ENCODE measurements around the gene PLEKHM3. TPM values are rescaled to one million over a fixed set of nuclear protein-coding genes. Genes with fewer than 3 reads are reported as not detected.

The PLEKHM3 gene
- total RNA-seq, 2 experiments from 2014 or later, result 11.3 to 11.6 TPM

DNA sequence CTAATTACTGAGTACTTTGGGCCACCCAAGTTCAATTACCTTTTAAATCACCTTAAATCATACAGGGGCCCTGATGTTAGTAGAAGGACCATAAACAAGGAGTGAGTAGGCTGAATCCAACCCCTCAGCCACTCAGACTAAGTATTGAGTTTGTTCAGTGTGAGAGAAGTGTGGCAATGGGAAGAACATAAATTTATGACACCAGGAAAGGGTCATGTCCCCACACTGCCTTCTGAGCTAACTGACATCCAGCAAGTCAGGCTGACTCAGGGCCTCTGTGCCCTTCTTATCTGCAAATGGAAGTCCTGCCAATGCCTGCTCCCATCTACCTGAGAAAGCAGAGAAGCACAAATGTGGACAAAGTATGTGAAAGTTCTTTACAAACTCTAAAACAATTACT, 12.9 kb downstream of the PLEKHM3 start:
- ATAC-seq (ENCODE audit: poor library complexity) (no peak), DNase-seq (no peak)
- POLR2A ChIA-PET, result no interaction called here
- Histone ChIP-seq H3K4me3 (ENCODE audit: low read length) (no peak overlapping the region), H3K27ac (ENCODE audit: low read depth in 1 of 2, low read length in 2 of 2) (no peak overlapping the region), H3K27me3 (ENCODE audit: control insufficient read depth in 1 of 2, insufficient read depth in 2 of 2, low read length in 2 of 2) (no peaks in the 10 kb centered on the region), H3K36me3 (ENCODE audit: insufficient read depth, low read length) (no peaks in the 10 kb centered on the region), H3K4me1 (ENCODE audit: insufficient read depth, low read length) (peaks cover 3% of the 10 kb centered on the region), H3K9me3 (ENCODE audit: control insufficient read depth in 1 of 2, insufficient read depth in 1 of 2, low read length in 2 of 2) (no peaks in the 10 kb centered on the region)
- no peak overlapping the region for H3K4me3 Mint-ChIP-seq
- H3K36me3 Mint-ChIP-seq (ENCODE audit: low read depth), result no peaks in the 10 kb centered on the region
- H3K27me3 Mint-ChIP-seq, result no peaks in the 10 kb centered on the region
- intact Hi-C loops (cut with DNase I, micrococcal nuclease), result no loop called here
- H3K9me3 Mint-ChIP-seq, result no peaks in the 10 kb centered on the region
- H3K4me1 Mint-ChIP-seq (ENCODE audit: low read depth), result peaks cover 33% of the 10 kb centered on the region
- TF ChIP-seq, protein P1, sequence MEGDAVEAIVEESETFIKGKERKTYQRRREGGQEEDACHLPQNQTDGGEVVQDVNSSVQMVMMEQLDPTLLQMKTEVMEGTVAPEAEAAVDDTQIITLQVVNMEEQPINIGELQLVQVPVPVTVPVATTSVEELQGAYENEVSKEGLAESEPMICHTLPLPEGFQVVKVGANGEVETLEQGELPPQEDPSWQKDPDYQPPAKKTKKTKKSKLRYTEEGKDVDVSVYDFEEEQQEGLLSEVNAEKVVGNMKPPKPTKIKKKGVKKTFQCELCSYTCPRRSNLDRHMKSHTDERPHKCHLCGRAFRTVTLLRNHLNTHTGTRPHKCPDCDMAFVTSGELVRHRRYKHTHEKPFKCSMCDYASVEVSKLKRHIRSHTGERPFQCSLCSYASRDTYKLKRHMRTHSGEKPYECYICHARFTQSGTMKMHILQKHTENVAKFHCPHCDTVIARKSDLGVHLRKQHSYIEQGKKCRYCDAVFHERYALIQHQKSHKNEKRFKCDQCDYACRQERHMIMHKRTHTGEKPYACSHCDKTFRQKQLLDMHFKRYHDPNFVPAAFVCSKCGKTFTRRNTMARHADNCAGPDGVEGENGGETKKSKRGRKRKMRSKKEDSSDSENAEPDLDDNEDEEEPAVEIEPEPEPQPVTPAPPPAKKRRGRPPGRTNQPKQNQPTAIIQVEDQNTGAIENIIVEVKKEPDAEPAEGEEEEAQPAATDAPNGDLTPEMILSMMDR (IDR thresholded peaks at IDR 0.05), result no peak
- H3K27ac Mint-ChIP-seq, result no peak overlapping the region
- CTCF ChIA-PET, result no interaction called here

DNA sequence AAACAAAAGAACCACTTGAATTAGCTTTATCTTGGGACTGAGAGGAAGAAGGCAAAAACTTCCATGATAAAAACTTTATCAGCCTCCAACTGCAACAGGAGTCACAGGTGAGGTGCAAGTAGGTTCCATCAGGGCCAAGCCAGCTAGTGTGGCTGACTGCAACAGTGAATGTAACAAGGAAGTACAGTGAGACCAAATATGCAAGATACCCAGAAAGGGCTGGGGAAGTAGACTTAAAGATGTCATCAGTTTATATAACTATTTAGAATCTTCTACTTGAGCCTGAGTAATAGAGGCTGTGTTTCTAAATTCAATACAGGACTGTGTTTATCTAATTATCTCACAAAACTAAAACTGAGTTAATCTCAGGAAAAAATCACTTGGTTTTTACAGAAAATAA, 14.8 kb downstream of the PLEKHM3 start:
- CTCF ChIA-PET, result no interaction called here
- no peaks in the 10 kb centered on the region for H3K27me3 Mint-ChIP-seq
- H3K36me3 Mint-ChIP-seq (ENCODE audit: low read depth), result no peaks in the 10 kb centered on the region
- H3K27ac Mint-ChIP-seq, result no peak overlapping the region
- H3K36me3 ChIP-seq (ENCODE audit: insufficient read depth, low read length), result no peaks in the 10 kb centered on the region
- H3K9me3 Mint-ChIP-seq, result no peaks in the 10 kb centered on the region
- H3K27ac ChIP-seq (ENCODE audit: low read depth in 1 of 2, low read length in 2 of 2), result no peak overlapping the region
- no peak for ATAC-seq (ENCODE audit: poor library complexity)
- POLR2A ChIA-PET, result no interaction called here
- H3K4me1 ChIP-seq (ENCODE audit: insufficient read depth, low read length), result peaks cover 3% of the 10 kb centered on the region
- TF ChIP-seq, protein P1 (IDR thresholded peaks at IDR 0.05), result no peak
- H3K4me1 Mint-ChIP-seq (ENCODE audit: low read depth), result peaks cover 40% of the 10 kb centered on the region
- H3K4me3 Mint-ChIP-seq, result no peak overlapping the region
- no peaks in the 10 kb centered on the region for H3K9me3 ChIP-seq (ENCODE audit: control insufficient read depth in 1 of 2, insufficient read depth in 1 of 2, low read length in 2 of 2)
- no peaks in the 10 kb centered on the region for H3K27me3 ChIP-seq (ENCODE audit: control insufficient read depth in 1 of 2, insufficient read depth in 2 of 2, low read length in 2 of 2)
- H3K4me3 ChIP-seq (ENCODE audit: low read length), result no peak overlapping the region
- no peak for DNase-seq
- intact Hi-C loops (cut with DNase I, micrococcal nuclease), result no loop called here

DNA sequence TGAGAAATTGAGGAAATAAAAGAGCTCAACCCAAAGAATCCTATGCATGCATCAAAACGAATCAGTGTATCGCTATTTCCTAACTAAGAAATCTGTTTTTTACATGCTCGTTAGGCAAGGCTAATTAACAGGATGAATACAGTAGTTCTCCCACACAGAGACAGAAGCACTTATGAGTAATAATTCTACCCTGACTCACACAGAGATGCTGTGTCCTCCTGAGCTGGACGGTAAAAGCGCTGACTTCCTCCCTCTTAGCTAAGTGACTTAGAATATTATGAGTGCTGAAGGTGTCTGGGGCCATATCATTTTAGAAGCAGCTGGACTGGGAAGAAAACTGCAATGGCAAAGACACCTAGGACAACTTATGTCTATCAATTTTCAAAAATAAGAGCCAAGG, 18.5 kb downstream of the PLEKHM3 start:
- TF ChIP-seq, protein P1 (IDR thresholded peaks at IDR 0.05), result no peak
- CTCF ChIA-PET, result no interaction called here
- DNase-seq (no peak), ATAC-seq (ENCODE audit: poor library complexity) (no peak)
- no peak overlapping the region for H3K4me3 ChIP-seq (ENCODE audit: low read length)
- H3K9me3 Mint-ChIP-seq, result no peaks in the 10 kb centered on the region
- peaks cover 11% of the 10 kb centered on the region for H3K36me3 Mint-ChIP-seq (ENCODE audit: low read depth)
- H3K4me1 Mint-ChIP-seq (ENCODE audit: low read depth), result peaks cover 35% of the 10 kb centered on the region
- H3K4me1 ChIP-seq (ENCODE audit: insufficient read depth, low read length), result no peaks in the 10 kb centered on the region
- no peaks in the 10 kb centered on the region for H3K27me3 Mint-ChIP-seq
- POLR2A ChIA-PET, result interaction anchor here (0.6 kb wide), 1 partner anchor 39 kb away, joined by 4 read pairs; no protein-coding TSS in a partner anchor
- H3K27ac ChIP-seq (ENCODE audit: low read depth in 1 of 2, low read length in 2 of 2), result no peak overlapping the region
- no peaks in the 10 kb centered on the region for H3K9me3 ChIP-seq (ENCODE audit: control insufficient read depth in 1 of 2, insufficient read depth in 1 of 2, low read length in 2 of 2)
- H3K27ac Mint-ChIP-seq, result no peak overlapping the region
- peaks cover 3% of the 10 kb centered on the region for H3K36me3 ChIP-seq (ENCODE audit: insufficient read depth, low read length)
- H3K4me3 Mint-ChIP-seq, result no peak overlapping the region
- intact Hi-C loops (cut with DNase I, micrococcal nuclease), result no loop called here
- H3K27me3 ChIP-seq (ENCODE audit: control insufficient read depth in 1 of 2, insufficient read depth in 2 of 2, low read length in 2 of 2), result no peaks in the 10 kb centered on the region

Data from CD4-positive, alpha-beta T cell (primary cell).